Stimulated activated CD4-positive, alpha-beta T cell treated with anti-CD3 and anti-CD28 coated beads, Interleukin-1b, Interleukin-23, amount 100 ng/mL, for 1 hour (primary cell): ENCODE data around the gene PROKR2.

Experiments used
- DNase-seq, 2 donors: peaks; one replicate each; pipeline ENCODE4 v3.0.0-alpha.2; 2020; ENCODE audit warnings: low read depth in 2 of 2

PROKR2 gene

GRCh38 chr20:5316188-5317158 lies at the start of gene PROKR2:
PROKR2 (minus strand) TSS chr20:5316954; CDS start chr20:5314369, 2,585 bp downstream.
- no peak for DNase-seq

GRCh38 chr20:5364997-5365597 lies 48.3 kb upstream of the PROKR2 start:
- no peak for DNase-seq

GRCh38 chr20:5364136-5364821 lies 47.5 kb upstream of the PROKR2 start:
- no peak for DNase-seq

- no peak for DNase-seq
Measured at GRCh38 chr20:5362771-5363170, 46.0 kb upstream of the PROKR2 start.

- DNase-seq = no peak
Measured at GRCh38 chr20:5361176-5361575, 44.4 kb upstream of the PROKR2 start.

GRCh38 chr20:5357946-5358345 lies 41.2 kb upstream of the PROKR2 start:
- no peak for DNase-seq

- DNase-seq = no peak
Measured at GRCh38 chr20:5356941-5357340, 40.2 kb upstream of the PROKR2 start.

- no peak for DNase-seq
Measured at GRCh38 chr20:5354901-5355300, 38.1 kb upstream of the PROKR2 start.

- no peak for DNase-seq
Measured at GRCh38 chr20:5353624-5354496, 37.1 kb upstream of the PROKR2 start.

GRCh38 chr20:5349448-5349847 lies 32.7 kb upstream of the PROKR2 start:
- no peak for DNase-seq

- no peak for DNase-seq
Measured at GRCh38 chr20:5342021-5342420, 25.3 kb upstream of the PROKR2 start.

GRCh38 chr20:5331340-5331739 lies 14.6 kb upstream of the PROKR2 start:
- no peak for DNase-seq

GRCh38 chr20:5328268-5328667 lies 11.5 kb upstream of the PROKR2 start:
- no peak for DNase-seq

- no peak for DNase-seq
Measured at GRCh38 chr20:5327356-5327755, 10.6 kb upstream of the PROKR2 start.

- no peak for DNase-seq
Measured at GRCh38 chr20:5315807-5316187, 957 bp downstream of the PROKR2 start.

- no peak for DNase-seq
Measured at GRCh38 chr20:5313916-5314315, 2.8 kb downstream of the PROKR2 start.

- DNase-seq = no peak
Measured at GRCh38 chr20:5312518-5312917, 4.2 kb downstream of the PROKR2 start.

GRCh38 chr20:5309971-5310370 lies 6.8 kb downstream of the PROKR2 start:
- DNase-seq = no peak

GRCh38 chr20:5298811-5299210 lies 17.9 kb downstream of the PROKR2 start:
- no peak for DNase-seq

GRCh38 chr20:5297280-5298004 lies 19.3 kb downstream of the PROKR2 start:
- DNase-seq = no peak

GRCh38 chr20:5290596-5290995 lies 26.2 kb downstream of the PROKR2 start:
- DNase-seq = no peak
